ENCODE results near the gene RMND1.

RMND1 gene

DNA sequence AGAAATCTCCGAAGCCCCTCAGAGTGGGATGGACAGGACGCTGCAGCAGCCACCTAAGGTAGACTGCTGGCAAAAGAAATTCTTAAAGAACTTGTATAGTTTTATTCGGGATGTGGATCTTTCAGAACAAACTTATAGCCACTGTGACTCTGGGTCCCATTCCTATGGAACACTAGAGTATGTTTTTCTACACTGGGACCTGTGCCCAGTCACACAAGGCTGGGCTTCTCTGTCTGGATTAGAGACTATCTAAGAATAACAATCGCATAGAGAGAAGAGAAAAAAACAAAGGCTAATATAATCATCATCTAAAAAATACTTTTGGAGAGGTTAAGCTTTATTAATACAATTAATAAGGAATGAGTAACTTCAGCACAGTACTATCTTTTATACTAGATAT is 28.9 kb downstream of the RMND1 start:
- Histone ChIP-seq H3K27me3 (ENCODE audit: insufficient read depth, low read length, poor library complexity, severe bottlenecking) (no peaks in the 10 kb centered on the region), H3F3A (ENCODE audit: low read depth) (no peaks in the 10 kb centered on the region), H3K9ac (ENCODE audit: low read depth, low read length, poor library complexity, severe bottlenecking) (no peak overlapping the region), H3K4me2 (ENCODE audit: low read depth, low read length, poor library complexity, severe bottlenecking) (no peak overlapping the region), H3K79me2 (ENCODE audit: insufficient read depth, low read length) (no peaks in the 10 kb centered on the region), H4K20me1 (ENCODE audit: insufficient read depth, low read length, poor library complexity, severe bottlenecking) (no peaks in the 10 kb centered on the region), H3K9me3 (ENCODE audit: insufficient read depth, low read depth, low read length) (no peaks in the 10 kb centered on the region), H3K4me3 (ENCODE audit: low read length, poor library complexity, severe bottlenecking) (no peak overlapping the region), H3K36me3 (ENCODE audit: insufficient read depth, low read length) (peaks cover 54% of the 10 kb centered on the region; the same call in 1 of the 2 replicates), H2AFZ (ENCODE audit: low read length) (no peak overlapping the region), H3K4me1 (ENCODE audit: insufficient read depth, low read length, poor library complexity, severe bottlenecking) (no peaks in the 10 kb centered on the region), H3K9me2 (replicated peaks; ENCODE audit: low read depth, low read length) (no peaks in the 10 kb centered on the region)
- TF ChIP-seq, protein P1, sequence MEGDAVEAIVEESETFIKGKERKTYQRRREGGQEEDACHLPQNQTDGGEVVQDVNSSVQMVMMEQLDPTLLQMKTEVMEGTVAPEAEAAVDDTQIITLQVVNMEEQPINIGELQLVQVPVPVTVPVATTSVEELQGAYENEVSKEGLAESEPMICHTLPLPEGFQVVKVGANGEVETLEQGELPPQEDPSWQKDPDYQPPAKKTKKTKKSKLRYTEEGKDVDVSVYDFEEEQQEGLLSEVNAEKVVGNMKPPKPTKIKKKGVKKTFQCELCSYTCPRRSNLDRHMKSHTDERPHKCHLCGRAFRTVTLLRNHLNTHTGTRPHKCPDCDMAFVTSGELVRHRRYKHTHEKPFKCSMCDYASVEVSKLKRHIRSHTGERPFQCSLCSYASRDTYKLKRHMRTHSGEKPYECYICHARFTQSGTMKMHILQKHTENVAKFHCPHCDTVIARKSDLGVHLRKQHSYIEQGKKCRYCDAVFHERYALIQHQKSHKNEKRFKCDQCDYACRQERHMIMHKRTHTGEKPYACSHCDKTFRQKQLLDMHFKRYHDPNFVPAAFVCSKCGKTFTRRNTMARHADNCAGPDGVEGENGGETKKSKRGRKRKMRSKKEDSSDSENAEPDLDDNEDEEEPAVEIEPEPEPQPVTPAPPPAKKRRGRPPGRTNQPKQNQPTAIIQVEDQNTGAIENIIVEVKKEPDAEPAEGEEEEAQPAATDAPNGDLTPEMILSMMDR (conservative IDR thresholded peaks at IDR 0.05; ENCODE audit: low read length): no peak
- no peak for TF ChIP-seq EZH2phosphoT487 (IDR thresholded peaks at IDR 0.05; ENCODE audit: borderline replicate concordance)

DNA sequence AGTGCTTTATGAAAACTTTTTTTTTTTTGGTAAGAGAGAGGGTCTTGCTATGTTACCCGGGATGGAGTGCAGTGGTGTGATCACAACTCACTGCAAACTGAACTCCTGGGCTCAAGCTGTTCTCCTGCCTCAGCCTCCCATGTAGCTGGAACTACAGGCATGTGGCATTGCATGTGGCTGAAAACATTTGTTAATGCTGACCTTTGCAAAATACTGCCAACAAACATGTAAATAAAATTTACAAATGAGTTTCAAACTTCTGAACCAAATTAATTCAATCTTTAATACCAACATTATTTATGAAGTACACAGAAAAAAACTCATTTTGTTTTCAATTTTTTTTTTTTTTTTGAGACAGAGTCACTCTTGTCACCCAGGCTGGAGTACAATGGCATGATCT is 34.4 kb downstream of the RMND1 start:
- H3K9me3 ChIP-seq (ENCODE audit: insufficient read depth, low read depth, low read length): 0 out of 2 replicates have a peak, but pooled peaks cover 7% of the 10 kb centered on the region
- H3K4me1 ChIP-seq (ENCODE audit: insufficient read depth, low read length, poor library complexity, severe bottlenecking): no peaks in the 10 kb centered on the region
- no peaks in the 10 kb centered on the region for H3F3A ChIP-seq (ENCODE audit: low read depth)
- H3K4me3 ChIP-seq (ENCODE audit: low read length, poor library complexity, severe bottlenecking): no peak overlapping the region
- H3K79me2 ChIP-seq (ENCODE audit: insufficient read depth, low read length): no peaks in the 10 kb centered on the region
- H3K36me3 ChIP-seq (ENCODE audit: insufficient read depth, low read length): peaks cover 59% of the 10 kb centered on the region
- TF ChIP-seq EZH2phosphoT487 (IDR thresholded peaks at IDR 0.05; ENCODE audit: borderline replicate concordance): no peak
- TF ChIP-seq, protein P1 (conservative IDR thresholded peaks at IDR 0.05; ENCODE audit: low read length): no peak
- H2AFZ ChIP-seq (ENCODE audit: low read length): no peak overlapping the region
- no peaks in the 10 kb centered on the region for H3K9me2 ChIP-seq (replicated peaks; ENCODE audit: low read depth, low read length)
- H3K4me2 ChIP-seq (ENCODE audit: low read depth, low read length, poor library complexity, severe bottlenecking): no peak overlapping the region
- H3K27me3 ChIP-seq (ENCODE audit: insufficient read depth, low read length, poor library complexity, severe bottlenecking): no peaks in the 10 kb centered on the region
- no peaks in the 10 kb centered on the region for H4K20me1 ChIP-seq (ENCODE audit: insufficient read depth, low read length, poor library complexity, severe bottlenecking)
- H3K9ac ChIP-seq (ENCODE audit: low read depth, low read length, poor library complexity, severe bottlenecking): no peak overlapping the region

DNA sequence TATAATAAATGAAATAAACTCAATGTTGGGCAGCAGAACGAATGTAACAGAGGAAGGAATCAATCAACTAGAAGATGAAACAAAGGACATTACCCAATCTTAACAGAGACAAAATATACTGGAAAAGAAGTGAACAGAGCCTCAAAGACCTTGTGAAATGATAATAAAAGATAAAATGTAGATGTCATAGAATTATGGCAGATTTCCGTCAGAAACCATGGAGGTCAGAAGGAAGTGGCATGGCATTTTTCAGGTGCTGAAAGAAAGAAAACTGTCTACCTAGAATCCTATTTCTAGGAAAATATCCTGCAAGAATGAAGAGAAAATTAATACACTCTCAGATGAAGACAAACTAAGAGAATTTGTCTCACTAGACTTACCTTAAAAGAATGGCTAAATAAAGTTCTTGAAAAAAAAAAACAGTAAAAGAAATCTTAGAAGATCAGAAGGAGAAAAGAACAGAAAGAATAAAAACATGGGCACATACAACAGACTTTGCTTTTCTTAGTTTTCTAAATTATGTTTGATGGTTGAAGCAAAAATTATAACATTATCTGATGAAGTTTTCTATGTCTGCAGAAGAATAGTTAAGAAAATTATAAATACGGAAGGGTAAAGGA is 37.2 kb downstream of the RMND1 start:
- no peak overlapping the region for H3K4me2 ChIP-seq (ENCODE audit: low read depth, low read length, poor library complexity, severe bottlenecking)
- H3K36me3 ChIP-seq (ENCODE audit: insufficient read depth, low read length): peaks cover 59% of the 10 kb centered on the region
- no peak overlapping the region for H3K9ac ChIP-seq (ENCODE audit: low read depth, low read length, poor library complexity, severe bottlenecking)
- H3K4me1 ChIP-seq (ENCODE audit: insufficient read depth, low read length, poor library complexity, severe bottlenecking): no peaks in the 10 kb centered on the region
- TF ChIP-seq EZH2phosphoT487 (IDR thresholded peaks at IDR 0.05; ENCODE audit: borderline replicate concordance): no peak
- TF ChIP-seq, protein P1 (conservative IDR thresholded peaks at IDR 0.05; ENCODE audit: low read length): no peak
- H3K9me2 ChIP-seq (replicated peaks; ENCODE audit: low read depth, low read length): no peaks in the 10 kb centered on the region
- no peaks in the 10 kb centered on the region for H3K79me2 ChIP-seq (ENCODE audit: insufficient read depth, low read length)
- H2AFZ ChIP-seq (ENCODE audit: low read length): no peak overlapping the region
- no peaks in the 10 kb centered on the region for H3K27me3 ChIP-seq (ENCODE audit: insufficient read depth, low read length, poor library complexity, severe bottlenecking)
- H3K9me3 ChIP-seq (ENCODE audit: insufficient read depth, low read depth, low read length): 0 out of 2 replicates have a peak, but pooled peaks cover 7% of the 10 kb centered on the region
- no peaks in the 10 kb centered on the region for H4K20me1 ChIP-seq (ENCODE audit: insufficient read depth, low read length, poor library complexity, severe bottlenecking)
- H3F3A ChIP-seq (ENCODE audit: low read depth): no peaks in the 10 kb centered on the region
- no peak overlapping the region for H3K4me3 ChIP-seq (ENCODE audit: low read length, poor library complexity, severe bottlenecking)

Measured in Loucy (cell line).